ENCODE measurements around the gene ZNF236. TPM values are rescaled to one million over a fixed set of nuclear protein-coding genes. Genes with fewer than 3 reads are reported as not detected.
A peak's percentile ranks its signal among the peaks of the same experiment; 100 is the strongest.

Gene ZNF236
- total and polyA plus RNA-seq, 3 experiments from 2014 or later: 11.1 to 15.9 (median 13.4) TPM

- Histone ChIP-seq H3K36me3 (ENCODE audit: insufficient read depth, low read length) (peaks cover 28% of the 10 kb centered on the region), H3K27ac (ENCODE audit: low read depth, low read length) (no peak overlapping the region), H3K9me3 (ENCODE audit: low read length) (no peaks in the 10 kb centered on the region), H3K4me3 (ENCODE audit: low read length) (no peak overlapping the region), H3K4me1 (ENCODE audit: insufficient read depth, low read length) (no peaks in the 10 kb centered on the region), H3K27me3 (ENCODE audit: insufficient read depth, low read length, poor library complexity, severe bottlenecking) (no peaks in the 10 kb centered on the region)
- Mint-ChIP-seq H3K4me1 (peaks cover 4 to 15% (median 8%) of the 10 kb centered on the region in 3 donors), H3K36me3 (peaks cover 21 to 89% (median 44%) of the 10 kb centered on the region in 3 donors), H3K9me3 (no peaks in the 10 kb centered on the region), H3K27ac (peak overlapping the region in 3 of 8 donors; percentile 56 to 73 (median 57)), H3K27me3 (no peaks in the 10 kb centered on the region), H3K4me3 (peak overlapping the region in 2 of 7 donors; percentile 36 to 69)
- no peak for DNase-seq
- ChIA-PET CTCF (no interaction called here), POLR2A (no interaction called here)
Measured at GRCh38 chr18:76956648-76957047, 134.3 kb downstream of the ZNF236 start.

GRCh38 chr18:76957384-76958355 lies 135.3 kb downstream of the ZNF236 start:
- POLR2A ChIA-PET: interaction anchor here (0.5 kb wide), 1 partner anchor 20 kb away, joined by 3 read pairs; no protein-coding TSS in a partner anchor

GRCh38 chr18:76958692-76959341 lies 136.5 kb downstream of the ZNF236 start:
- Mint-ChIP-seq H3K27me3 (no peaks in the 10 kb centered on the region), H3K27ac (no peak overlapping the region), H3K4me3 (no peak overlapping the region), H3K4me1 (peaks cover 19 to 31% (median 27%) of the 10 kb centered on the region in 3 donors), H3K36me3 (peaks cover 24 to 88% (median 50%) of the 10 kb centered on the region in 3 donors), H3K9me3 (peaks cover 0 to 8% (median 0%) of the 10 kb centered on the region in 5 donors)
- ChIA-PET POLR2A (interaction anchor here (0.5 kb wide), 1 partner anchor 19 kb away, joined by 3 read pairs; no protein-coding TSS in a partner anchor), CTCF (interaction anchor here (1.5 to 1.8 kb wide), 2 partner anchors 13 to 24 kb away, joined by 3 to 4 read pairs; no protein-coding TSS in a partner anchor)
- H3K27me3 ChIP-seq (ENCODE audit: insufficient read depth, low read length, poor library complexity, severe bottlenecking): no peaks in the 10 kb centered on the region
- H3K9me3 ChIP-seq (ENCODE audit: low read length): no peaks in the 10 kb centered on the region
- H3K4me1 ChIP-seq (ENCODE audit: insufficient read depth, low read length): no peaks in the 10 kb centered on the region
- no peak overlapping the region for H3K27ac ChIP-seq (ENCODE audit: low read depth, low read length)
- H3K36me3 ChIP-seq (ENCODE audit: insufficient read depth, low read length): peaks cover 20% of the 10 kb centered on the region
- DNase-seq: no peak
- H3K4me3 ChIP-seq (ENCODE audit: low read length): no peak overlapping the region

More at GRCh38 chr18:76957384-76958355, 135.3 kb downstream of the ZNF236 start:
- CTCF ChIA-PET: interaction anchor here (1.5 to 1.8 kb wide), 2 partner anchors 12 to 25 kb away, joined by 3 to 4 read pairs; no protein-coding TSS in a partner anchor
- Mint-ChIP-seq H3K4me3 (peak overlapping the region in 6 of 7 donors; percentile 2 to 69 (median 46)), H3K36me3 (peaks cover 24 to 90% (median 51%) of the 10 kb centered on the region in 3 donors), H3K27me3 (no peaks in the 10 kb centered on the region), H3K27ac (peak overlapping the region; percentile 15 to 64 (median 46)), H3K4me1 (peaks cover 7 to 20% (median 16%) of the 10 kb centered on the region in 3 donors), H3K9me3 (peaks cover 0 to 8% (median 0%) of the 10 kb centered on the region in 5 donors)
- Histone ChIP-seq H3K36me3 (ENCODE audit: insufficient read depth, low read length) (peaks cover 20% of the 10 kb centered on the region), H3K9me3 (ENCODE audit: low read length) (no peaks in the 10 kb centered on the region), H3K27me3 (ENCODE audit: insufficient read depth, low read length, poor library complexity, severe bottlenecking) (no peaks in the 10 kb centered on the region), H3K27ac (ENCODE audit: low read depth, low read length) (no peak overlapping the region), H3K4me3 (ENCODE audit: low read length) (no peak overlapping the region), H3K4me1 (ENCODE audit: insufficient read depth, low read length) (no peaks in the 10 kb centered on the region)
- DNase-seq: no peak

- ChIA-PET CTCF (interaction anchor here (1.3 kb wide), 1 partner anchor 14 kb away, joined by 3 read pairs; no protein-coding TSS in a partner anchor), POLR2A (no interaction called here)
- Mint-ChIP-seq H3K9me3 (peaks cover 0 to 8% (median 0%) of the 10 kb centered on the region in 5 donors), H3K4me3 (no peak overlapping the region), H3K27me3 (no peaks in the 10 kb centered on the region), H3K4me1 (peaks cover 25 to 39% (median 35%) of the 10 kb centered on the region in 3 donors), H3K36me3 (peaks cover 25 to 85% (median 48%) of the 10 kb centered on the region in 3 donors), H3K27ac (no peak overlapping the region)
- H3K27ac ChIP-seq (ENCODE audit: low read depth, low read length): no peak overlapping the region
- H3K36me3 ChIP-seq (ENCODE audit: insufficient read depth, low read length): peaks cover 16% of the 10 kb centered on the region
- no peak for DNase-seq
- no peak overlapping the region for H3K4me3 ChIP-seq (ENCODE audit: low read length)
- no peaks in the 10 kb centered on the region for H3K27me3 ChIP-seq (ENCODE audit: insufficient read depth, low read length, poor library complexity, severe bottlenecking)
- no peaks in the 10 kb centered on the region for H3K9me3 ChIP-seq (ENCODE audit: low read length)
- H3K4me1 ChIP-seq (ENCODE audit: insufficient read depth, low read length): no peaks in the 10 kb centered on the region
Measured at GRCh38 chr18:76959605-76960004, 137.2 kb downstream of the ZNF236 start.

DNA sequence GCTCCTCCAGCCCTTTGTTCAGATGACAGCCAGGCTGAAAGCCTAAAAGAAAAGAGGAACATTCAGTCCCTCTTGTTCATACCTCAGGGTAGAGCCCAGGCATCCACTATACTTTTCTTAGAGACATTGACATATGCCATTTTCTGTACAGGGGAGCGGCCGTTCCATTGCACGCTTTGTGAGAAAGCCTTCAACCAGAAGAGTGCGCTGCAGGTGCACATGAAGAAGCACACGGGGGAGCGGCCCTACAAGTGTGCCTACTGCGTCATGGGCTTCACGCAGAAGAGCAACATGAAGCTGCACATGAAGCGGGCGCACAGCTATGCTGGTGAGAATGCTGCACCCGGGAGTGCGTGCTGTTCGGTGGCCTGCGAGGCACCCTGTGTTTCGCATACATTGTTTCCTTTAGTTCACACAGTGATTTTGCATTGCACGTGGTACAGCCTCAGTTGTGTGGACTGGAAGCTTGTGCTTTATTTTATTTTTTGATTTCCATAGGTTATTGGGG lies 138.2 kb downstream of the ZNF236 start:
- Histone ChIP-seq H3K27ac (ENCODE audit: low read depth, low read length) (no peak overlapping the region), H3K4me1 (ENCODE audit: insufficient read depth, low read length) (no peaks in the 10 kb centered on the region), H3K27me3 (ENCODE audit: insufficient read depth, low read length, poor library complexity, severe bottlenecking) (no peaks in the 10 kb centered on the region), H3K4me3 (ENCODE audit: low read length) (no peak overlapping the region), H3K36me3 (ENCODE audit: insufficient read depth, low read length) (peaks cover 16% of the 10 kb centered on the region), H3K9me3 (ENCODE audit: low read length) (no peaks in the 10 kb centered on the region)
- Mint-ChIP-seq H3K27me3 (no peaks in the 10 kb centered on the region), H3K4me3 (no peak overlapping the region), H3K4me1 (peaks cover 34 to 47% (median 42%) of the 10 kb centered on the region in 3 donors), H3K9me3 (peaks cover 0 to 8% (median 0%) of the 10 kb centered on the region in 5 donors), H3K27ac (no peak overlapping the region), H3K36me3 (peaks cover 32 to 88% (median 52%) of the 10 kb centered on the region in 3 donors)
- DNase-seq: no peak
- ChIA-PET POLR2A (no interaction called here), CTCF (interaction anchor here (1.3 kb wide), 1 partner anchor 15 kb away, joined by 3 read pairs; no protein-coding TSS in a partner anchor)

DNA sequence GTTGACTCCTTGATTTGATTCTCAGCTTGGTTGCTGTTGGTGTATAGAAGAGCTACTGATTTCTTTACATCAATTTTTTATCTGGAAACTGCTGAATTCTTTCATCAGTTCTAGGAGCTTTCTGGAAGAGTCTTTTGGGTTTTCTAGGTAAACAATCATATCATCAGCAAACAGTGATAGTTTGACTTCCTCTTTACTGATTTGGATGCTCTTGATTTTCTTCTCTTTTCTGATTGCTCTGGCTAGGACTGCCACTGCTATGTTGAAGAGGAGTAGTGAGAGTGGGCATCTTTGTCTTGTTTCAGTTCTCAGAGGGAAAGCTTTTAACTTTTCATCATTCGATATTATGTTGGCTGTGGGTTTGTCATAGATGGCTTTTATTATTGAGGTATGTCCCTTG lies 140.5 kb downstream of the ZNF236 start:
- peaks cover 0 to 8% (median 0%) of the 10 kb centered on the region in 5 donors for H3K9me3 Mint-ChIP-seq
- H3K9me3 ChIP-seq (ENCODE audit: low read length): no peaks in the 10 kb centered on the region
- H3K27me3 ChIP-seq (ENCODE audit: insufficient read depth, low read length, poor library complexity, severe bottlenecking): no peaks in the 10 kb centered on the region
- no peak overlapping the region for H3K4me3 ChIP-seq (ENCODE audit: low read length)
- no peaks in the 10 kb centered on the region for H3K4me1 ChIP-seq (ENCODE audit: insufficient read depth, low read length)
- ChIA-PET CTCF (interaction anchor here (1.0 kb wide), 1 partner anchor 21 kb away, joined by 3 read pairs; no protein-coding TSS in a partner anchor), POLR2A (no interaction called here)
- no peak overlapping the region for H3K27ac ChIP-seq (ENCODE audit: low read depth, low read length)
- H3K27ac Mint-ChIP-seq: peak overlapping the region; percentile 1 to 44 (median 19)
- no peaks in the 10 kb centered on the region for H3K27me3 Mint-ChIP-seq
- H3K4me1 Mint-ChIP-seq: peaks cover 34 to 37% (median 36%) of the 10 kb centered on the region in 3 donors
- peaks cover 32 to 66% (median 44%) of the 10 kb centered on the region in 3 donors for H3K36me3 Mint-ChIP-seq
- DNase-seq: no peak
- H3K4me3 Mint-ChIP-seq: peak overlapping the region in 1 of 7 donors; percentile 13
- peaks cover 13% of the 10 kb centered on the region for H3K36me3 ChIP-seq (ENCODE audit: insufficient read depth, low read length)

DNA sequence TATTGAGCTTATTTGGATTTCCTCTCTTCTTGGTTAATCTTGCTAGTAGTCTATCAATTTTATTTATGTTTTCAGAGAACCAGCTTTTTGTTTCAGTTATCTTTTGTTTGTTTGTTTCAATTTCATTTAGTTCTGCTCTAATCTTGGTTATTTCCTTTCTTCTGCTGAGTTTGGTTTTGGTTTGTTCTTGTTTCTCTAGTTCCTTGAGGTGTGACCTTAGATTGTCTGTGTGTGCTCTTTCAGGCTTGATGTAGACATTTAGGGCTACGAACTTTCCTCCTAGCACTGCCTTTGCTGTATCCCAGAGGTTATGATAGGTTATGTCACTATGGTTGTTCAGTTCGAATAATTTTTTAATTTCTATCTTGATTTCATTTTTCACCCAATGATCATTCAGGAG lies 141.6 kb downstream of the ZNF236 start:
- Mint-ChIP-seq H3K27me3 (no peaks in the 10 kb centered on the region), H3K27ac (peak overlapping the region; percentile 1 to 71 (median 28)), H3K4me1 (peaks cover 34 to 37% (median 36%) of the 10 kb centered on the region in 3 donors), H3K9me3 (peaks cover 0 to 8% (median 0%) of the 10 kb centered on the region in 5 donors), H3K36me3 (peaks cover 32 to 62% (median 40%) of the 10 kb centered on the region in 3 donors), H3K4me3 (peak overlapping the region in 4 of 7 donors; percentile 0 to 49 (median 6))
- H3K36me3 ChIP-seq (ENCODE audit: insufficient read depth, low read length): peaks cover 8% of the 10 kb centered on the region
- POLR2A ChIA-PET: no interaction called here
- DNase-seq: no peak
- H3K4me1 ChIP-seq (ENCODE audit: insufficient read depth, low read length): no peaks in the 10 kb centered on the region
- no peaks in the 10 kb centered on the region for H3K9me3 ChIP-seq (ENCODE audit: low read length)
- H3K4me3 ChIP-seq (ENCODE audit: low read length): no peak overlapping the region
- CTCF ChIA-PET: interaction anchor here (1.0 to 1.1 kb wide), 3 partner anchors 19 to 162 kb away, joined by 3 read pairs; no protein-coding TSS in a partner anchor
- H3K27ac ChIP-seq (ENCODE audit: low read depth, low read length): no peak overlapping the region
- no peaks in the 10 kb centered on the region for H3K27me3 ChIP-seq (ENCODE audit: insufficient read depth, low read length, poor library complexity, severe bottlenecking)
